Right atrium auricular region (tissue), 2 donors: Measurements from ENCODE around the gene HAND1. TPM values are rescaled to one million over a fixed set of nuclear protein-coding genes. Genes with fewer than 3 reads are reported as not detected.

ENCODE experiments used
- DNase-seq: peaks from one replicate; pipeline ENCODE4 v3.0.0-alpha.2; 2019; ENCODE audit warnings: low spot score
- H3K27ac ChIP-seq, 2 donors: fragments of 200-600 bp; sonication (generic); 1 replicate in 1 of 2; 2 replicates in 1 of 2; pipeline ENCODE4 v1.5.1; 2016 to 2019
- H3K27me3 ChIP-seq, 2 donors: fragments of 200-600 bp; sonication (generic); one replicate each; pipeline versions ENCODE4 v1.5.1 to v1.6.0; 2017 to 2019
- H3K36me3 ChIP-seq: fragments of 200-600 bp; sonication (generic); one replicate; pipeline ENCODE4 v1.5.1; 2016
- H3K4me1 ChIP-seq, 2 donors: fragments of 200-600 bp; sonication (generic); one replicate each; pipeline versions ENCODE4 v1.5.1 to v1.6.0; 2017 to 2019
- H3K4me3 ChIP-seq, 2 donors: fragments of 200-600 bp; sonication (generic); 1 replicate in 1 of 2; 2 replicates in 1 of 2; pipeline ENCODE4 v1.5.1; 2017 to 2019; ENCODE audit warnings: mild to moderate bottlenecking in 1 of 2, moderate library complexity in 1 of 2
- H3K9me3 ChIP-seq, 2 donors: fragments of 200-600 bp; sonication (generic); one replicate each; pipeline ENCODE4 v1.5.1; 2019
- total RNA-seq, 2 donors: library from RNA; depleted of rRNA; stranded (reverse); fragments of >200 nt; gene quantifications; one replicate each; pipeline ENCODE4 v1.1.0, GENCODE V29; 2016
- TF ChIP-seq, protein P1 (sequence below), 2 donors: fragments of 200-600 bp; sonication (generic); IDR thresholded peaks; one replicate each; pipeline ENCODE4 v1.5.1; 2019; ENCODE audit warnings: antibody characterized with exemption in 2 of 2

HAND1 gene
- total RNA-seq, 2 donors from 2014 or later = 4.1 to 13.8 TPM

DNA sequence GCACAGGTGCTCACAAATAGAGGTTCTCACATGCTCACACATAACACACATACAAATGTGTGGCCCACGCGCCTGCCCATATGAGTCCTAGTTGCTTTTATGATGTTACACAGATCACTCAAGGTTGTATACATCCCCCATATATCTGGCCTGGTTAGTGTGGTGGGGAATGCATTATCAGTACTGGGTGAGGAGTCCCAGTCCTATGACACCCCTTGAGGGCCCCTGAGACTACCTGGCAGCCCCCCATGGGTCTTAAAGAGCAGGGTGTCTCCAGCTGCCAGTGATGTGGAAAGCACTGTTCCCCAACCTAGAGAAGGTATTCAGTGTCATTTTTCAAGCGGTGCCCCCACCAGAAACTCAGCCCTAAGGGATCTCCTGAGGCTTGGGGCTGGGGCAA is 2.8 kb upstream of the HAND1 start:
- H3K36me3 ChIP-seq = no peaks in the 10 kb centered on the region
- H3K27me3 ChIP-seq = peaks cover 65 to 79% of the 10 kb centered on the region in 2 donors
- H3K4me3 ChIP-seq = no peak overlapping the region
- peaks cover 0 to 54% of the 10 kb centered on the region in 2 donors for H3K4me1 ChIP-seq
- TF ChIP-seq, protein P1, sequence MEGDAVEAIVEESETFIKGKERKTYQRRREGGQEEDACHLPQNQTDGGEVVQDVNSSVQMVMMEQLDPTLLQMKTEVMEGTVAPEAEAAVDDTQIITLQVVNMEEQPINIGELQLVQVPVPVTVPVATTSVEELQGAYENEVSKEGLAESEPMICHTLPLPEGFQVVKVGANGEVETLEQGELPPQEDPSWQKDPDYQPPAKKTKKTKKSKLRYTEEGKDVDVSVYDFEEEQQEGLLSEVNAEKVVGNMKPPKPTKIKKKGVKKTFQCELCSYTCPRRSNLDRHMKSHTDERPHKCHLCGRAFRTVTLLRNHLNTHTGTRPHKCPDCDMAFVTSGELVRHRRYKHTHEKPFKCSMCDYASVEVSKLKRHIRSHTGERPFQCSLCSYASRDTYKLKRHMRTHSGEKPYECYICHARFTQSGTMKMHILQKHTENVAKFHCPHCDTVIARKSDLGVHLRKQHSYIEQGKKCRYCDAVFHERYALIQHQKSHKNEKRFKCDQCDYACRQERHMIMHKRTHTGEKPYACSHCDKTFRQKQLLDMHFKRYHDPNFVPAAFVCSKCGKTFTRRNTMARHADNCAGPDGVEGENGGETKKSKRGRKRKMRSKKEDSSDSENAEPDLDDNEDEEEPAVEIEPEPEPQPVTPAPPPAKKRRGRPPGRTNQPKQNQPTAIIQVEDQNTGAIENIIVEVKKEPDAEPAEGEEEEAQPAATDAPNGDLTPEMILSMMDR (IDR thresholded peaks at IDR 0.05) = no peak
- no peak for DNase-seq
- H3K9me3 ChIP-seq = no peaks in the 10 kb centered on the region
- H3K27ac ChIP-seq = no peak overlapping the region

DNA sequence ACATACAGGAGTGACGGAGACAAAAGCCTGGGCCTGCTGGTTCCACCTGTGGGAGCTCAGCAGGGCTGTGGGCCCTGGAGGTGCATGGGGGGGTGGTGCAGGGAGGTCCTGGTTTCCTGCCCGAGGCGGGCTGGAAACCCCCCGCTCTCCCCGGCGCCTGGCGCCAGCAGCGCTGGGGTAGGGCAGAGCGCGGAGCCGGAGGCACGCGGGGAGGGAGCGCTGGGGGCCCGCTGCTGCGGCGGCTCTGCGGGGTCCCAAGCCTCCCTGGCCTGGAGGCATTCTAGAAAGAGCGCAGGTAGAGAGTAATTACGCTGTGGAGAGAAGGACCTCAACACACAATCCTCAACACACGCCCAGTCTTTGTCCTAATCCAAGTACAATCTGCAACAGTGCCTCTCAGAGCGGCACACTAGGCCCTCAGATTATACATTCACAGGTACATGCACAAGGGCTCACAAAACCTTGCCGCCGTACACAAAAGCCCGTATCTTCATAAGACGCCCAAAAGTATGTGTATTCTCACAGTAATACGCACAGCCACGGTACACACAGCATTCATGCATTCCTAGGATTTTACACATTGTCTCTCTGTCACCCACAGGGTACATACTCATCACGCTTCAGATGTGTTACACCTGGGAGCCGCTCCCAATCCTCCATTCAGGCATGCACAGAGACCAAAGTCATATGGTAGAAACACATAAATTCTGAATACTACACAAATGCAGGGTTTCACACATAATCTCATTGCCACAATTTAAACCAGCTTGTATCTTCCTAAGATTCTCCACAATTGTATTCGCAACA is 2.1 kb upstream of the HAND1 start:
- H3K27ac ChIP-seq = no peak overlapping the region
- H3K4me3 ChIP-seq = no peak overlapping the region
- no peak for DNase-seq
- peaks cover 0 to 61% of the 10 kb centered on the region in 2 donors for H3K4me1 ChIP-seq
- TF ChIP-seq, protein P1 (IDR thresholded peaks at IDR 0.05) = no peak
- H3K9me3 ChIP-seq = no peaks in the 10 kb centered on the region
- no peaks in the 10 kb centered on the region for H3K36me3 ChIP-seq
- peaks cover 70 to 81% of the 10 kb centered on the region in 2 donors for H3K27me3 ChIP-seq

DNA sequence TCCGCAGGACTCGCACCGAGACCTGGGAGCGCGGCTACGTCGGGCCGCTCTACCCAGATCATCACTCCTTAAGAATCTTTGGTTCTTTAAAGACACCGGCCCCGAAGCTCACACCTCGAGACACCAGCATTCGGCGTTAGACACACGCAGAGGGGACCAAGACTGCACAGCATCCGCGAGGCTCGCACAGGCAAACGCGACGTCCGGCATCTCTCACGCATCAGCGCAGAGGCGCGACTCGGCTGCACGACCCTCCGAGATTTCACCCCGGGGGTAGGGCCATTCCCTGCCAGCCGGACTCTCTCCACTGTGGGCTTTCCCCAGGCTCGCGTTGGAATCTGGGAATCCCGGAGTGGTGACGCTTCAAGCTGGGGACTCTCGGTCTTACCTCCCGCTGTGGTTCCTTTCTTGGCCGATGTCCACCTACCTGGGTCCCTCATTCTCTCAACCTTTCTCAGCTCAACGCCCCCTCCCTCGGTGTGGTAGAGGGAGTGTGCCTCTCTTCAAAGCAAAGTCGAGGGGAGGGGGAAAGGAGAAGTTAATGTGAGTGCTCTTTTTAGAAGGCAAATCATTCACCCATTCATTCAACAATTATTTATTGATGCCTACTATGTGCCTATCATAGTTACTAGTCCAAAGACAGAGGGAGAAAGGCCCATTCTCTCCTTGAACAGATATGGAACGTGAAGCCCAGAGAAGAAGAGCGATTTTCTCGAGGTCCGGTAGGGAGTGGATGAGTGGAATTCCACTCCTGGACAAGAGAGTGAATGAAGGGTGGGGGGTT is 1.3 kb upstream of the HAND1 start:
- H3K27me3 ChIP-seq = peaks cover 73 to 78% of the 10 kb centered on the region in 2 donors
- peak overlapping the region in 1 of 2 donors; percentile 51 for H3K4me3 ChIP-seq
- no peak for DNase-seq

DNA sequence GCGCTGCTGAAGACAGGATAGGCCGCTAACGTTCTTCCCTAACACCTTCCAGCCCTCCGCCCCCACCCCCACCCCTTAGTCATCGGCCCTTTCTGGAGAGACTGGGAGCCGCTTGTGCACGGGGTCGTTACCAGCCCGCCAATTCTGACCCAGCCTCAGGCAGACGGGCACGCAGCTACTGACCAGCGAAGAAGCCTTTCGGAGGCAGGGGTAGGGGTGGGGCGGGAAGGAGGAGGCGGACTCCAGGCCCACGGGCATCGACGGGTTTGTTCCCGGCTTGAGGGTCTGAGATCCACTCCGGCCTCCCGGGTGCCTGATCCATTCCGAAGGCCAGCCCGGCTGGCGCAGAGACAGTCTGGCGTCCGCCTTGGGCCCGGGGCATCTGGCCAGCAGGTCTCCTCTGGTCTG is 729 bp upstream of the HAND1 start:
- Histone ChIP-seq H3K4me3 (peak overlapping the region in 1 of 2 donors; percentile 51), H3K27ac (no peak overlapping the region), H3K36me3 (no peaks in the 10 kb centered on the region), H3K4me1 (peaks cover 0 to 57% of the 10 kb centered on the region in 2 donors), H3K27me3 (peaks cover 74 to 76% of the 10 kb centered on the region in 2 donors), H3K9me3 (no peaks in the 10 kb centered on the region)
- TF ChIP-seq, protein P1 (IDR thresholded peaks at IDR 0.05) = no peak
- no peak for DNase-seq

More for the DNA sequence above, 1.3 kb upstream of the HAND1 start:
- TF ChIP-seq, protein P1 (IDR thresholded peaks at IDR 0.05) = no peak
- no peaks in the 10 kb centered on the region for H3K36me3 ChIP-seq
- no peak overlapping the region for H3K27ac ChIP-seq
- peaks cover 0 to 58% of the 10 kb centered on the region in 2 donors for H3K4me1 ChIP-seq
- H3K9me3 ChIP-seq = no peaks in the 10 kb centered on the region

DNA sequence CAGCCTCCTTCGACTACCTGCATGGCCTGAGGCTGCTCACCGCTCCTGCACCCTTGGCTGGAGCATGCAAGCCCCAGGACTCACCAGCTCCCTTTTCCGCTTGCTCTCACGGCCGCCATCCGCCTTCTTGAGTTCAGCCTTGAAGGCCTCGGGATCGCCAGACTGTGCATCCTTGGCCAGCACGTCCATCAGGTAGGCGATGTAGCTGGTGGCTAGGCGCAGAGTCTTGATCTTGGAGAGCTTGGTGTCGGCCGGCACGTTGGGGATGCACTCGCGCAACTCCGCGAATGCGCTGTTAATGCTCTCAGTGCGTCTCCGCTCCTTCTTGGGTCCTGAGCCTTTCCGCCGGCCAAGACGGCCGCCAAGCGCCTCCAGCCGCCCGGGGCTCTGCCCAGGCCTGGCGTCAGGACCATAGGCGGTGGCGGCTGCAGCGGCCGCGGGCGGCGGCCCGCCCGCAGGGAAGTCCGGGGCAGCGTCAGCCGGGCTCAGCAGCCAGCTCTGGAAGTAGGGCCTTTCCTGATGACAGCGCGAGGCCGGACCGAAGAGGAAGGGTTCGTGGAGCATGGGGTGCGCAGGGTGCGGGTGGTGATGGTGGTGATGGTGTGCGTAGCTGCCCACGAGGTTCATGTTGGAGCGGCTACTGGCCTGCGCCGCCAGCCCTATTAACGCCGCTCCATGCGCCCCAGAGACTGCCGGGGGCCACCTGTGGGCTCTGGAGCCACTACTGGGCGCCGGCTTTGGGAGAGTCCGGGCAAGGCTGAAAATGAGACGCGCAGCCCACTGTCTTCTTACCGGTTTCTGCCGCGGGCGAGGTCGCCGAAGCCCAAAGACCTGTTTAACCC is 424 bp downstream of the HAND1 start:
- Histone ChIP-seq H3K36me3 (no peaks in the 10 kb centered on the region), H3K4me1 (peaks cover 0 to 60% of the 10 kb centered on the region in 2 donors), H3K9me3 (no peaks in the 10 kb centered on the region), H3K27ac (peak overlapping the region; percentile 36 to 37), H3K27me3 (peaks cover 69 to 75% of the 10 kb centered on the region in 2 donors), H3K4me3 (peak overlapping the region; percentile 31 to 51)
- DNase-seq = no peak
- TF ChIP-seq, protein P1 (IDR thresholded peaks at IDR 0.05) = no peak
